Measurements from ENCODE around the gene TMEM30B. TPM values are rescaled to one million over a fixed set of nuclear protein-coding genes. Genes with fewer than 3 reads are reported as not detected.

The TMEM30B gene
- polyA plus RNA-seq, 4 donors = 21.6 to 41.3 (median 30.5) TPM

DNA sequence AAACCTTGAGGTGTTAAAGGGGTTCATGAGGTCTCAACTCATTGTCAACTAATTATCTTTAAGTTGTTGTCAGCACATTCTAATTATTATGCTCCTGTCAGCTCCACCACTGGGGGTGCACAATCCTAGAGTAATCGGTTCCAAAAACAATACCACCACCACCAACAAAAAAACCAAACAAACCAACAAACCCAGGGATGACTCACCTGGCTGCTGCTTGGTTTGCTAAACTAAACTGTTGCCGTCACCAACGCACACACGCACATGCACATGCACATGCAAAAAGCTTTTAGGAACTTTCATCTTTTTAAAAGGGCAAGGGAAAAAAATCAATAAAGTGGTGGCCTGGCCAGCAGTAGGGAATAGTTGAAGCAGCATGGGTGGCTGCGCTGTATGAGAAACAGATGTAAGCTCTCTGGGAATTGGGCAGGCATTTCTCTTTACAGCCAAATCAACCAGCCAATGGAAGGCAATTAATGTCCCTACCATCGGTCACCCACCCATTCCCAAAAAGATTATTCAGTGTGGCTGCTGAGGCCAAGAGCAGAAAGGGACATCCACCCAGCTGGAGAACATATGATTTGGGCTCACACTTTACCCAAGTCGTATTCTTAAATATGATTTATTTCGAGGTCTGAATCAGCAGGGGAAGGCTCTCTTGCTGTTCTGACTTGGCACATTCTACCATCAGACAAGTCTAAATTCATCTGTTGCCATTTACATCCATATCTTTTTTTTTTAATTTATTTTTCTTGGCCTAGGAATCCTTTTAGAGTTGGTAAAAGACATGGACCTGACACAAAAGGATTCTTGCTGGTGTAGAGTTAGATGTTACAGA, 20.0 kb downstream of the TMEM30B start:
- no peaks in the 10 kb centered on the region for H3K9me3 ChIP-seq (ENCODE audit: control insufficient read depth in 2 of 2, insufficient read depth in 1 of 2, low read depth in 1 of 2, low read length in 1 of 2)
- H3K27ac ChIP-seq (ENCODE audit: low read depth in 1 of 3, low read length in 2 of 3) = no peak overlapping the region
- 72 to 76% (median 74%) methylated on average over 8 of the region's 8 CpGs for WGBS, 3 donors
- no peaks in the 10 kb centered on the region for H3K4me1 ChIP-seq (ENCODE audit: control insufficient read depth in 3 of 3, insufficient read depth in 2 of 3, low read depth in 1 of 3, low read length in 2 of 3)
- no peak overlapping the region for H3K4me3 ChIP-seq (ENCODE audit: low read depth in 1 of 3, low read length in 3 of 3)
- H3K36me3 ChIP-seq (ENCODE audit: control insufficient read depth in 3 of 3, insufficient read depth in 2 of 3, low read depth in 1 of 3, low read length in 3 of 3) = no peaks in the 10 kb centered on the region
- DNase-seq = no peak
- H3K27me3 ChIP-seq (ENCODE audit: control insufficient read depth in 3 of 3, insufficient read depth in 3 of 3, low read length in 3 of 3) = peaks cover 0 to 9% (median 1%) of the 10 kb centered on the region in 3 donors
- no peak for FAIRE-seq

DNA sequence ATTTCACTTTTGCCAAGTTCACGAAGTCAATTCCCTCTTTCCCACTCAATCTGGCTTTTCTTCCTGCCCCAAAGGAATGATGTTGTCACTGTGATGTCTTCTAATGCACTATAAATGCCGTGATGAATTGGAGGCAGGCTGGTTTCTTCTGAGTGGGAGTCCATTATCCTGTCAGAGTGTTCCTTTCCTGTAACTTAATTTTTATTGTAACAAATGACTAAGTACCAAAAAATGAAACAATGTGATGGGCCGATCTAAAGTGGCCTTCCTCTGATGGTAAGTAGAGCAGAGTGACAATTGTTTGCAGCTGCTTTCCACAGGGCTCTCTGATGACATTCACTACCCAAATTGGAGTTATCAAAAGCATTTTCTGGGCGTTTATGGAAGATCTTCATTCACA, 22.2 kb downstream of the TMEM30B start:
- no peak for FAIRE-seq
- 51 to 58% (median 57%) methylated on average over 4 of the region's 4 CpGs for WGBS, 3 donors

DNA sequence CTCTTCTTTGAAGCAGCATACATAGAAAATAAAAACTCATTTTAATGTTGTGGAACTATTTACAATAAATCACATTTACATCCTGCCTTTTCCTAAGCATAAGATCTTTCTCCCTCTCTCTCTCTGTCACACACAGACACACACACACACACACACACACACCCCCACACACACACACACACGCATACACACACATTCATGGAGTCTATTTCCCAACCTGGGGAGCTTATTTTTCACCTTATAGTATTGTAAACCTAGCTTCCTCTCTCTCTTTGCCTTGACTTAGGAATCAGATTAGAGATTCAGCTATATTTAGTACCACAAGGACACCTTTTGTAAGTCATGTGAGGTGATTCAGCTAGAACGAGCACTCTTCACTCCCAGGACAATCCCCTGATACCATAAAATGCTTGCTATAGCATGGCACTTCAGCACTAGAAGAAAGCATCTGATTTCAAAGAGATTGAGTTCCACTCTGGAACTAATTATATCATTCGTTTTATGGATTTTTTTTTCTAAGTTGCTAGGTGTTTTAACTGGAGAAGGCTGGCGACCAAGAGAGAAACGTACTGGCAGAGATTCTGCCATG, 23.6 kb downstream of the TMEM30B start:
- no peak overlapping the region for H3K4me3 ChIP-seq (ENCODE audit: low read depth in 1 of 3, low read length in 3 of 3)
- DNase-seq (no peak), FAIRE-seq (no peak)
- H3K9me3 ChIP-seq (ENCODE audit: control insufficient read depth in 2 of 2, insufficient read depth in 1 of 2, low read depth in 1 of 2, low read length in 1 of 2) = no peaks in the 10 kb centered on the region
- H3K27ac ChIP-seq (ENCODE audit: low read depth in 1 of 3, low read length in 2 of 3) = no peak overlapping the region
- no peaks in the 10 kb centered on the region for H3K36me3 ChIP-seq (ENCODE audit: control insufficient read depth in 3 of 3, insufficient read depth in 2 of 3, low read depth in 1 of 3, low read length in 3 of 3)
- peaks cover 0 to 6% (median 0%) of the 10 kb centered on the region in 3 donors for H3K27me3 ChIP-seq (ENCODE audit: control insufficient read depth in 3 of 3, insufficient read depth in 3 of 3, low read length in 3 of 3)
- no peaks in the 10 kb centered on the region for H3K4me1 ChIP-seq (ENCODE audit: control insufficient read depth in 3 of 3, insufficient read depth in 2 of 3, low read depth in 1 of 3, low read length in 2 of 3)
- 65 to 75% (median 73%) methylated on average over 5 of the region's 5 CpGs for WGBS, 3 donors

More for the DNA sequence above, 22.2 kb downstream of the TMEM30B start:
- Histone ChIP-seq H3K4me1 (ENCODE audit: control insufficient read depth in 3 of 3, insufficient read depth in 2 of 3, low read depth in 1 of 3, low read length in 2 of 3) (no peaks in the 10 kb centered on the region), H3K4me3 (ENCODE audit: low read depth in 1 of 3, low read length in 3 of 3) (no peak overlapping the region), H3K27me3 (ENCODE audit: control insufficient read depth in 3 of 3, insufficient read depth in 3 of 3, low read length in 3 of 3) (peaks cover 0 to 6% (median 0%) of the 10 kb centered on the region in 3 donors), H3K36me3 (ENCODE audit: control insufficient read depth in 3 of 3, insufficient read depth in 2 of 3, low read depth in 1 of 3, low read length in 3 of 3) (no peaks in the 10 kb centered on the region), H3K27ac (ENCODE audit: low read depth in 1 of 3, low read length in 2 of 3) (no peak overlapping the region), H3K9me3 (ENCODE audit: control insufficient read depth in 2 of 2, insufficient read depth in 1 of 2, low read depth in 1 of 2, low read length in 1 of 2) (no peaks in the 10 kb centered on the region)
- no peak for DNase-seq

- no peak overlapping the region for H3K4me3 ChIP-seq (ENCODE audit: low read depth in 1 of 3, low read length in 3 of 3)
- H3K27ac ChIP-seq (ENCODE audit: low read depth in 1 of 3, low read length in 2 of 3) = no peak overlapping the region
- no peaks in the 10 kb centered on the region for H3K4me1 ChIP-seq (ENCODE audit: control insufficient read depth in 3 of 3, insufficient read depth in 2 of 3, low read depth in 1 of 3, low read length in 2 of 3)
- H3K9me3 ChIP-seq (ENCODE audit: control insufficient read depth in 2 of 2, insufficient read depth in 1 of 2, low read depth in 1 of 2, low read length in 1 of 2) = no peaks in the 10 kb centered on the region
- 78 to 85% (median 79%) methylated on average over 6 of the region's 6 CpGs for WGBS, 3 donors
- FAIRE-seq (no peak), DNase-seq (no peak)
- H3K36me3 ChIP-seq (ENCODE audit: control insufficient read depth in 3 of 3, insufficient read depth in 2 of 3, low read depth in 1 of 3, low read length in 3 of 3) = no peaks in the 10 kb centered on the region
- H3K27me3 ChIP-seq (ENCODE audit: control insufficient read depth in 3 of 3, insufficient read depth in 3 of 3, low read length in 3 of 3) = peaks cover 0 to 6% (median 0%) of the 10 kb centered on the region in 3 donors
These were observed 24.2 kb downstream of the TMEM30B start for GRCh38 chr14:61256826-61257468.

DNA sequence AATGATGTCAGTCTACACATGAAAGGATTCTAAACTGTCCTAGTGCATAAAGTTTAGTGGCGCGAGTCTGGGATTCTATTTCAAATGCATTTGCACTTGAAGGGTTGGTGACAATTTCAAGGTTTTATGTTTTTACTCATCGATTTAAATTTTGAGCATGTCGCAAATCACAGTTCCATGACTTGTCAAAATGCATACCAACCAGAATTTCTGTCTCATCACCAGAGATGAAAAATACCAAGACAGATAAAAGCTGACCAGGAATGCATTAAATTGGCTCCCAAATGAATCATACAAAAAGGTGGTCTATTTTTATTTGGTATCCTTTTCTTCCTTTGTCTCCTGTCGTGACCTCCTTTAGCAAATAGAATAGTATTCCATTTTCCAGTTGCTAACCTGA, 25.2 kb downstream of the TMEM30B start:
- Histone ChIP-seq H3K4me1 (ENCODE audit: control insufficient read depth in 3 of 3, insufficient read depth in 2 of 3, low read depth in 1 of 3, low read length in 2 of 3) (no peaks in the 10 kb centered on the region), H3K27me3 (ENCODE audit: control insufficient read depth in 3 of 3, insufficient read depth in 3 of 3, low read length in 3 of 3) (peaks cover 0 to 2% (median 0%) of the 10 kb centered on the region in 3 donors), H3K4me3 (ENCODE audit: low read depth in 1 of 3, low read length in 3 of 3) (no peak overlapping the region), H3K36me3 (ENCODE audit: control insufficient read depth in 3 of 3, insufficient read depth in 2 of 3, low read depth in 1 of 3, low read length in 3 of 3) (no peaks in the 10 kb centered on the region), H3K27ac (ENCODE audit: low read depth in 1 of 3, low read length in 2 of 3) (no peak overlapping the region), H3K9me3 (ENCODE audit: control insufficient read depth in 2 of 2, insufficient read depth in 1 of 2, low read depth in 1 of 2, low read length in 1 of 2) (no peaks in the 10 kb centered on the region)
- DNase-seq = no peak
- no peak for FAIRE-seq
- WGBS, 3 donors = 93 to 95% (median 94%) methylated on average over 5 of the region's 5 CpGs

DNA sequence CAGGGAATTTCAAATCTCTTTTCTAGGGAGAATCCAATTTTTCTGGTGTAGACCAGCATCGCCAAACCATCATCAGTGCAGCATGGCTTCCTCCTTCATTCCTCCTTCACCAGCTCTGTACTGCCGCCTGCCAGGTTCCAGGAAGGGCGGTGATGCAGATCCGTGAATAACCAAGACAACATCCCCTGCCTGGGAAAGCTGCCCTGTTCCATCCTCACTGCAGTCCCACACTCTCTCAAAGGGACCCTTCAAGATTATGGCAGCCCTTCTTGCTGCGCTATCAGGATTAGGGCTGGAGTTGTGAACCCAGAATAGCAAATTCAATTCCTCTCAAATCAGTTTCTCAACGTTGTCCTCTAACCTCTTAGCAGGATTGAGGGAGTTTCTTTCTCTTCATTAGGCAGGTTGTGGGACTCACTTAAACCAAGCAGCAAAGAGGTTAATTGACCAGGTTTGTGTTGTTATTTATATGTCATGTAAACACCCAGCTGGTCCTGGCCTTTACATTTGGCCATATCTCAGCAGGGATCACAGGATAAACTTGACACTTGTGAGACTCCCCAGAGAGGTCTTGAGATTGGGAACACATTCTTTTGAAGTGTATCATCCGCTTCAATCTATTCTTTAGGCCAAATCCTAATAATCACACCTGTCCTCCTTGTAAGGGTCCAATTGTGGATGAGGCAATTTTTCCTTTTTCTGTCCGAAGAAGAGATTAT, 26.2 kb downstream of the TMEM30B start:
- H3K27ac ChIP-seq (ENCODE audit: low read depth in 1 of 3, low read length in 2 of 3) = no peak overlapping the region
- H3K4me1 ChIP-seq (ENCODE audit: control insufficient read depth in 3 of 3, insufficient read depth in 2 of 3, low read depth in 1 of 3, low read length in 2 of 3) = no peaks in the 10 kb centered on the region
- H3K9me3 ChIP-seq (ENCODE audit: control insufficient read depth in 2 of 2, insufficient read depth in 1 of 2, low read depth in 1 of 2, low read length in 1 of 2) = no peaks in the 10 kb centered on the region
- WGBS, 3 donors = 70 to 74% (median 71%) methylated on average over 8 of the region's 8 CpGs
- FAIRE-seq (no peak), DNase-seq (no peak)
- H3K4me3 ChIP-seq (ENCODE audit: low read depth in 1 of 3, low read length in 3 of 3) = no peak overlapping the region
- H3K27me3 ChIP-seq (ENCODE audit: control insufficient read depth in 3 of 3, insufficient read depth in 3 of 3, low read length in 3 of 3) = peaks cover 0 to 2% (median 0%) of the 10 kb centered on the region in 3 donors
- H3K36me3 ChIP-seq (ENCODE audit: control insufficient read depth in 3 of 3, insufficient read depth in 2 of 3, low read depth in 1 of 3, low read length in 3 of 3) = no peaks in the 10 kb centered on the region

DNA sequence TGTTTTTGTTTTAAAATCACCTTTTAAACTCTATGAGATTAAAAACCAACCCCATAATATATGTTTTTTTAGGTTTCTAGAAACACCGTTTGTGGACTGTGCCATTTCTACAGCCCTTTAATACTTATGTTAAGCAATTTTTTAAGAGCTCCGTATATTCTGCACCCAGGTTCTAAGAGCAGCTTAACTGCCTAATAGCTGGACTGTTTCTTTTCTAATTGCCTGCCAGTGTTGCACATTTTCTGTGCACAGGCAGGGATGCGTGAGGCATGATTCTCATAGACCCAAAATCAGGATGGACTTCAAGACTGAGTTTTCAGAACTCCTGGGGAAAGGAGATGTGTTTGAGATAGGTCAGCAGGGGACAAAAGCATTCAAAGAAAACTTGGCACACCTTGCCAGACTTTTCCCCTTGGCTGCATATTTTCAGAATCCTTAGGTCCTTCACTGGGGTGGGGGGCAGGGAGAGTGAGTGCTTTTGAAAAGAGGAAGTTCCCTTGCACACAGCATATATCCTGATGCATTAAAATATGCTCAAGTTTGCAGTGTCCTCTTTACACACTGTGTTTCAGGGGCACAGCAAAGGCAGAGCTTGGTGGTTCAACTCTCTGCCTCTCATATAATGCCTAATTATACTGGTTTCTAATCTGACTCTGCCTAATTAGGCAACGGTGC, 27.9 kb downstream of the TMEM30B start:
- Histone ChIP-seq H3K4me3 (ENCODE audit: low read depth in 1 of 3, low read length in 3 of 3) (no peak overlapping the region), H3K36me3 (ENCODE audit: control insufficient read depth in 3 of 3, insufficient read depth in 2 of 3, low read depth in 1 of 3, low read length in 3 of 3) (no peaks in the 10 kb centered on the region), H3K4me1 (ENCODE audit: control insufficient read depth in 3 of 3, insufficient read depth in 2 of 3, low read depth in 1 of 3, low read length in 2 of 3) (no peaks in the 10 kb centered on the region), H3K27ac (ENCODE audit: low read depth in 1 of 3, low read length in 2 of 3) (no peak overlapping the region), H3K27me3 (ENCODE audit: control insufficient read depth in 3 of 3, insufficient read depth in 3 of 3, low read length in 3 of 3) (peaks cover 0 to 2% (median 0%) of the 10 kb centered on the region in 3 donors), H3K9me3 (ENCODE audit: control insufficient read depth in 2 of 2, insufficient read depth in 1 of 2, low read depth in 1 of 2, low read length in 1 of 2) (no peaks in the 10 kb centered on the region)
- no peak for FAIRE-seq
- 54 to 58% (median 57%) methylated on average over 4 of the region's 4 CpGs for WGBS, 3 donors
- DNase-seq = no peak

Data from small intestine (tissue), 7 donors.